PC-3 (cell line): ENCODE measurements around the gene ZNF646.

Experiments used
- CTCF ChIP-seq: fragments of 300-600 bp; sonication (generic); conservative IDR thresholded peaks from 2 replicates; pipeline ENCODE4 v1.5.1; 2017; ENCODE audit warnings: antibody characterized with exemption, low read depth, mild to moderate bottlenecking, low read length
- EZH2 ChIP-seq: fragments of 300-600 bp; sonication (generic); IDR thresholded peaks from one replicate; pipeline ENCODE4 v1.6.1; 2017; ENCODE audit warnings: antibody characterized with exemption, mild to moderate bottlenecking, low read length; ENCODE audit not compliant: unreplicated experiment
- EZH2phosphoT487 ChIP-seq: fragments of 300-600 bp; sonication (generic); IDR thresholded peaks from 2 replicates; pipeline ENCODE4 v1.6.1; 2018; ENCODE audit warnings: mild to moderate bottlenecking, antibody characterized with exemption, low read length, borderline replicate concordance

- TF ChIP-seq EZH2, result no peak
- TF ChIP-seq CTCF, result no peak
- TF ChIP-seq EZH2phosphoT487, result no peak
Measured at GRCh38 chr16:31073142-31073969, 866 bp upstream of the ZNF646 start.
